ENCODE measurements around the gene ATRN.
"Not testable (repeated sequence)": the region's sequence is repeated elsewhere in the genome, so short reads cannot be mapped to it uniquely, and the experiment has no call there.

Gene ATRN

GRCh38 chr20:3563548-3564177 lies 92.8 kb downstream of the ATRN start:
- peak; percentile 66 for DNase-seq (ENCODE audit: low spot score)

GRCh38 chr20:3565851-3566250 lies 95.0 kb downstream of the ATRN start:
- DNase-seq (ENCODE audit: low spot score), result no peak

DNA sequence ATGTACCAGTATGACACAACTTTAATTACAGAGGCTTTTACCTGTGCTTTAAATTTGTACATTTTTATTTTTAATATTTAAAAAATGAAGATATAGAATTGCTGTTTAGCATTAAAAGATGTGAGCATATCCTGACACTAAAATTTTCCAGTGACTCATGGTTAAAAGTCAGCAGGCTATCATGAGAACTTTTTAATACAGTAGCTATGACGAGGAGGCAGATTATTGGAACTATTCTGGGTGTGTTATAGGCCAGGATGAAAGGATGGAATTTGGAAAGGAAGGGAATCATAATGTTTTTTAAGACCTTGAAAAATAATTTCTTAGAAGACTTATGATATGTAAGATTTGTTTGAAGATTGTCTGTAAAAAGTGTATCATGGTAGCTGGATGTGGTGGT lies 101.3 kb downstream of the ATRN start:
- no peak for DNase-seq (ENCODE audit: low spot score)

GRCh38 chr20:3576363-3576762 lies 105.5 kb downstream of the ATRN start:
- no peak for DNase-seq (ENCODE audit: low spot score)

DNA sequence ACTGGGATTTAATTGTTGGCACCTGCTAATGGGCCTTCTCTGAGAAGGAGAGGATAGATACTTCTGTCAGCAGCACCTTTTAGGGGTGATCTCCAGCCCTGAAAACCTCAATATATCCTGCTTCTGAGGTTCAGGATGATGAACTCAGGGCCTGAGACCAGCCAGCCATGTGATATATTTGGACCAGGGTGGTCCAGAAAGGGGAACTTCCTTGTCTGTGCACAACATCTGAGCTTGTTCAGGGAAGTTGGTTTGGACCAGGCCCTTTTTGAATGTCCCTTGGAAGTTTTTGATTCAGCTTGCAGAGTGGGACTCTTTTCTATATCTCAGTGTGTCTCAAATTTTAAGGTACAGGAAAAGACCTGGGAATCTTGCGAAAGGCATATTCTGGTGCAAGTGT lies 106.5 kb downstream of the ATRN start:
- DNase-seq (ENCODE audit: low spot score), result no peak

- no peak for DNase-seq (ENCODE audit: low spot score)
Measured at GRCh38 chr20:3580412-3580811, 109.6 kb downstream of the ATRN start.

- DNase-seq (ENCODE audit: low spot score), result no peak
Measured at GRCh38 chr20:3583765-3584164, 112.9 kb downstream of the ATRN start.

DNA sequence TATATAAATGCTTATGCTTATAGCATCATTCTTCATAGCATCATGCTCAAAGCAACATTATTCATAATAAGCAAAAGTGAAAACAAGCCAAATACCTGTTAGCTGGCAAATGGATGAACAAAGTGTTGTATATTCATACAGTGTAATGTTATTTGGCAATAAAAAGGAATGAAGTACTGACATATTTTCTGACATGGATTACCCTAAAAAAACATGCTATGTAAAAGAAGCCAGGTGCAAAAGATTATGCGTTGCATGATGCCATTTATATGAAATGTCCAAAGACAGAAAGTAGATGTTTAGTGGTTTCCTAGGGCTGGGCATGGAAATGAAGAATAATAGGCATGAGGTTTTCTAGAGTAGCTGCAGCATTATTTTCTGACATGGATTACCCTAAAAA lies 115.3 kb downstream of the ATRN start:
- no peak for DNase-seq (ENCODE audit: low spot score)

DNA sequence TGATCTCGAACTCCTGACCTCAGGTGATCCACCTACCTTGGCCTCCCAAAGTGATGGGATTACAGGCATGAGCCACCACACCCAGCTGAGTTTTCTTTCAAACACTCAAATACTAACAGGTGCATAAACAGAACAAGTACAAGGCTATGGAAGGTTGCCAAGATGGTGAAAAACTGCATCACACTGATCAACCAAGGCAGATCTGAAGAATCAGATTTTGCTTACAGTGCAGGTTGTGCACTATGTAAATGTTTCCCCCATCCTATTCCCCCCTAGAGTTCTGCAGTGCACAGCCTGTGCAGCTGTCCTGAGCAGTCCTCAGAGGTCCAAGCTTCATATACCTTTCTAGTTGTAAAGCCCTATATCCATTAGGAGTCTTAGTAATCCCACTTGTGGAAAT lies 119.3 kb downstream of the ATRN start:
- no peak for DNase-seq (ENCODE audit: low spot score)

DNA sequence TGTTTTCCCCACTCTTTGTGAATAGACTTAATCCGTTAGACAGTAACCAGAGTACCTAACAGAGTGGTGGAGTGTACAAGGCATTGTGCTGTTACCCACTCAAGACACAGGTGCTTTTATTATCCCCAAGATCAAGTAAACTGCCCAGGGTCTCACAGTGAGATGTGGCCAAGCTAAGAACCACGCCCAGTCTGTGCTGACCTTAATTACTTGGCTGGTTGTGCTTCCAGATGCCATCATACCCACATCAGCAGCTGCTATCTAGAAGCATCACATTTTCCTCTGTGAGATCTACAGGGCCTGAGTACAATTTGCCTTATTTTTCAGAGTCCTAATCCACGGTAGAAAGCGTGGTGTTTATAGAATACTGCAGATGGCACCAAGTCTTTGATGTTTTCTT lies 122.1 kb downstream of the ATRN start:
- DNase-seq (ENCODE audit: low spot score), result no peak

GRCh38 chr20:3595541-3595940 lies 124.7 kb downstream of the ATRN start:
- DNase-seq (ENCODE audit: low spot score), result no peak

DNA sequence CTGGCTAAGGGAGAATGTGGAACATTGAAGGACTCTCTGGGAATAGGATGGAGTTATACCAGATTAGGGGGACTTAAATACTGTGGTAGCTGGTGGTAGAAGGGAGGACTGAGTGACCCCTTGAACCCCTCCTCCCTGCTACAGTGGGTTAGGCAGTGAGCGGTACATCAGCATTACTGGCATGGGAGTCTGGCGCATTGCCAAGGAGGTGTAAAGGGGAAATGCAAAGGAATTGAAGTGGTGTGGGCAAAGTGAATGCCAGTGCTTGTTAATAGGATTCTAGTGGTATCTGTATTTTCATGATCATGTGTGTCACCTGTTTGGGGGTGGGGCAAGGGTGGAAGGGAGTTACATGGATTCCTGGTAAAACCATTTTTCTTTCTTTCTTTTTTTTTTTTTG lies 132.3 kb downstream of the ATRN start:
- DNase-seq (ENCODE audit: low spot score), result no peak

DNA sequence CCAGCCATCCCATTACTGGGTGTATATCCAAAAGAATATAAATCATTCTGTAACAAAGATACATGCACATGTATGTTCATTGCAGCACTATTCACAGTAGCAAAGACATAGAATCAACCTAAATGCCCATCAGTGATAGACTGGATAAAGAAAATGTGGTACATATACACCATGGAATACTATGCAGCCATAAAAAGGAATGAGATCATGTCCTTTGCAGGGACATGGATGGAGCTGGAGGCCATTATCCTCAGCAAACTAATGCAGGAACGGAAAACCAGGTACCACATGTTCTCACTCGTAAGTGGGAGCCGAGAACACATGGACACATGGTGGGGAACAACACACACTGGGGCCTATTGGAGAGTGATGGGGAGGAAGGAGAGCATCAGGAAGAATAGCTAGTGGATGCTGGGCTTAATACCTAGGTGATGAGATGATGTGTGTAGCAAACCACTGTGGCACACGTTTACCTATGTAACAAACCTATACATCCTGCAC lies 134.6 kb downstream of the ATRN start:
- DNase-seq (ENCODE audit: low spot score), result not testable (repeated sequence)

GRCh38 chr20:3606021-3606420 lies 135.2 kb downstream of the ATRN start:
- DNase-seq (ENCODE audit: low spot score), result no peak

DNA sequence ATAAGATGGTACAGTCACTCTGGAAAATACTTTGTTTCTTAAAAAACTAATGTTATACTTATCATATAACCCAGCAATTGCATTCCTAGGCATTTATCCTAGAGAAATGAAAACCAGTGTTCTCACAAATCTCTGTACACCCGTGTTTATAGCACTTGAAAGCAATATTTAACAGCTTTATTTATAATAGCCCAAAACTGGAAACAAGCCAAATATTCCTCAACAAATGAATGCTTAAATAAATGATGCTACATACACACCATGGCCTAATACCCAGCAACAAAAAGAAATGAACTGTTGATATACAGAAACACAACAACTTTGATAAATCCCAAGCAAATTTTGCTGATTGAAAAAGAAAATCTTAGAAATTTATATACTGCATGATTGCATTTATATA lies 141.1 kb downstream of the ATRN start:
- DNase-seq (ENCODE audit: low spot score), result no peak

DNA sequence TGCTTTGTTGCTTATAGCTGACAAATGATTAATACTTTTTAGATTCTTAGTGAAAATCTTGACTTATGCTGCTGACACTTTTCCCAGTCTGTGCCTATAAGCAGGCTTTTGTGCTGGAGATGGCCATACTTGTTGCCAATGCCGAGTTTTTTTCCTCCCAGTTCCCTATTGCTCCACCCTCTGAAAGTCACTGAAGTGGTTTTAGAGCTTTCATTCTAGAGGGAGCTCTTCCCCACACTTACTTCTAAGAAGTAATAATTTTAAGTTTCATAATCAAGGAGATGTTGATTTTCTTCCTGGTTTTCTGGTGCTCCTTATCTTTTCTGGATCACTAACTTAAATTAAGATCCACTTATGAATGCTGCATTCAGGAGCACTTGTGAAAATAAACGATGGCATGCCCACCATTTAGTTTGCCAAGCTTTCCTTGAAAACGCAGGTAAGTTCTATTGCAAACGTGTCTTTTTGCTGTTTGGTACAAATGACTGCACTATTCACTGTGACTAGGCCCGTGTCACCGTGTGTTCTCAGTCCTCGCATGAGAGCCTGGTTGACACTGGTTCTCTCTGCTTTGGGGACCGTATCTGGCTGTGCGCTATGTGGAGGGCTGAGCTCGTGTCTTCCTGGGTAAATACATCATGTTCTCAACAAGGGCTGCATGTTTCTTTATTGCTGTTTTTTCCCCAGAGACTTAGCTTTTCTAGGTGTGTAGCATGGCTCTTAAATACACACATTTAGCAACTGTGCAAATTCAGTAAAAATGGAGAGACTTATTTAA lies 142.2 kb downstream of the ATRN start:
- DNase-seq (ENCODE audit: low spot score), result no peak

DNA sequence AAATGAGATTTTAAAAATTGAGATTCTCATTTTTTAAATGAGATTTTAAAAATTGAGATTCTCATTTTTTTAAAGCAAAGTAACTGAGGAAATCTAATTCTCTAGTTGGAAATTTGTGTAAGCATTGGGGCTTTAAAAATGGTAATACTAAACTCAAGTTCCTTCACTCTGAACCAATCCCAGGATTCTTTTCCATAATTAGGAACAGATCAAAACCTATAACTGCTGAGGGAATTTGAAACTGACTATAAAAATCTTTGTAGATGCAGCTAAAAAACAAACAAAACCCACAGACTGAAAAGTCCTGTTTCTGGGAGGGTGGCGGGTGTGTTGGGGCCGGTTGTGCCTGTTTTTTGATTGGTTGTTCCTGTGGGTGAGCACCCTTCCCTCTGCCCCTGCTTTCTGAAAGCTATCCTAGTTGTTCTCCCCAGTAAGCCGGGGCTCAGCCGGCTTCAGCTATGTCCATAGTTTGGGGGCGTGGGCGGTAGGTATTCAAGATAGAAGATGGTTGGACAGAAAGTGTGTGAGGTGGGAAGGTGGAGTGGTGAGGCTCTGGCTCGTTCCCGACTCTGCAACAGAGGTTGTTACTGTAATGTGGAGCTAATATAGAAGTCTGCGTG lies 143.1 kb downstream of the ATRN start:
- no peak for DNase-seq (ENCODE audit: low spot score)

DNA sequence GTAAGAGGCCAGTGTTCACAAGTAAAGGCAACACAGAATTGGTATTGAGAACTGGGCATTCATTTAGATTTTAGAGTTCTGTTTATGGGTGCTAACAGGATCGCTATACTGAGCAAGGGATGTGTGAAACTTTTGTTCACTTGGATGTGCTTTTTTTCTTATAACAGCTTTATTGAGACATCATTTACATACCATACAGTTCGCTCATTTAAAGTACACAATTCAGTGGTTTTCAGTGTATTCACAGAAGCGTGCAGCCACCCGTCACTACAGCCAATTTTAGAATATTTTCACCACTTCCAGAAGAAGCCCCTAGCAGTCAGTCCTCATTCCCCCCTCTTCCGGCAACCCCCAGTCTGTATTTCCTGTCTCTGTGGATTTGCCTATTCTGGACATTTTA lies 143.6 kb downstream of the ATRN start:
- DNase-seq (ENCODE audit: low spot score), result no peak

GRCh38 chr20:3615171-3615840 lies 144.5 kb downstream of the ATRN start:
- not testable (repeated sequence) for DNase-seq (ENCODE audit: low spot score)

- DNase-seq (ENCODE audit: low spot score), result no peak
Measured at GRCh38 chr20:3616250-3616649, 145.4 kb downstream of the ATRN start.

GRCh38 chr20:3621111-3621510 lies 150.3 kb downstream of the ATRN start:
- no peak for DNase-seq (ENCODE audit: low spot score)

DNA sequence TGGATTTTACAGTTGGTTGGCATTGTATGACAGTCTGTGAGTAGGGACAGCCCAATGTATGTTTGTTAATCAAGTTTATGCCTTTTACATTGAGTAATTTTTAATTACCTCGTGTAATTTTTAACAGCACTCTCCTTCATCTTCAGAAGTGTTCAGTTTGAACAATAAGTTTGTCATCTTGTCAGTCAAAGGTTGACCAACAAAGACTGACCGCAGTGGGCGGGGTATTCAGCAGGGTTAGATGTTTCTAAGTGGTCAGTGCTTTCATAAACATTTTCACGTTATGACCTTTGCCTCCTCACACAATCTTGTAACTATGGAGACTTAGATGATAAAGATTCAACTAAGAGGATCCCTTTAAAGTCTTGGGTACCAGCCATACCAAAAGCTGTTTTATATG lies 151.6 kb downstream of the ATRN start:
- no peak for DNase-seq (ENCODE audit: low spot score)

GRCh38 chr20:3627476-3627875 lies 156.7 kb downstream of the ATRN start:
- DNase-seq (ENCODE audit: low spot score), result no peak

Measured in hematopoietic multipotent progenitor cell treated with erythropoietin and hydrocortisone succinate and interleukin-3 and kit ligand, for 17 days (in vitro differentiated cells).